GM19043 (cell line): ENCODE measurements around the gene SORT1.
"Not testable (repeated sequence)": the region's sequence is repeated elsewhere in the genome, so short reads cannot be mapped to it uniquely, and the experiment has no call there.

Experiments
- ATAC-seq: cut with Tn5 transposase; IDR thresholded peaks from one replicate; pipeline ENCODE4 v1.9.1; 2021; ENCODE audit warnings: low read depth; ENCODE audit not compliant: unreplicated experiment

The SORT1 gene

GRCh38 chr1:109398343-109399225, 866 bp upstream of the SORT1 start:
- ATAC-seq = no peak

GRCh38 chr1:109396871-109397580, 692 bp downstream of the SORT1 start:
- no peak for ATAC-seq

- ATAC-seq = no peak
Measured at GRCh38 chr1:109396513-109396839, 1.2 kb downstream of the SORT1 start.

GRCh38 chr1:109395602-109396512, 1.9 kb downstream of the SORT1 start:
- ATAC-seq = no peak

- not testable (repeated sequence) for ATAC-seq
Measured at GRCh38 chr1:109395282-109395599, 2.5 kb downstream of the SORT1 start.

GRCh38 chr1:109394591-109395281, 3.0 kb downstream of the SORT1 start:
- no peak for ATAC-seq

GRCh38 chr1:109393617-109394233, 4.0 kb downstream of the SORT1 start:
- no peak for ATAC-seq

GRCh38 chr1:109392788-109393616, 4.7 kb downstream of the SORT1 start:
- no peak for ATAC-seq

GRCh38 chr1:109392037-109392787, 5.5 kb downstream of the SORT1 start:
- ATAC-seq = no peak

- peak; percentile 71 for ATAC-seq
Measured at GRCh38 chr1:109391626-109392025, 6.1 kb downstream of the SORT1 start.

GRCh38 chr1:109391157-109391556, 6.6 kb downstream of the SORT1 start:
- no peak for ATAC-seq

- no peak for ATAC-seq
Measured at GRCh38 chr1:109389638-109390341, 7.9 kb downstream of the SORT1 start.

- ATAC-seq = no peak
Measured at GRCh38 chr1:109388884-109389637, 8.7 kb downstream of the SORT1 start.

GRCh38 chr1:109388208-109388711, 9.5 kb downstream of the SORT1 start:
- ATAC-seq = no peak

GRCh38 chr1:109386054-109386717, 11.5 kb downstream of the SORT1 start:
- ATAC-seq = no peak

- ATAC-seq = no peak
Measured at GRCh38 chr1:109385417-109385816, 12.3 kb downstream of the SORT1 start.
